ENCODE results near the gene EIF1B.

The EIF1B gene

DNA sequence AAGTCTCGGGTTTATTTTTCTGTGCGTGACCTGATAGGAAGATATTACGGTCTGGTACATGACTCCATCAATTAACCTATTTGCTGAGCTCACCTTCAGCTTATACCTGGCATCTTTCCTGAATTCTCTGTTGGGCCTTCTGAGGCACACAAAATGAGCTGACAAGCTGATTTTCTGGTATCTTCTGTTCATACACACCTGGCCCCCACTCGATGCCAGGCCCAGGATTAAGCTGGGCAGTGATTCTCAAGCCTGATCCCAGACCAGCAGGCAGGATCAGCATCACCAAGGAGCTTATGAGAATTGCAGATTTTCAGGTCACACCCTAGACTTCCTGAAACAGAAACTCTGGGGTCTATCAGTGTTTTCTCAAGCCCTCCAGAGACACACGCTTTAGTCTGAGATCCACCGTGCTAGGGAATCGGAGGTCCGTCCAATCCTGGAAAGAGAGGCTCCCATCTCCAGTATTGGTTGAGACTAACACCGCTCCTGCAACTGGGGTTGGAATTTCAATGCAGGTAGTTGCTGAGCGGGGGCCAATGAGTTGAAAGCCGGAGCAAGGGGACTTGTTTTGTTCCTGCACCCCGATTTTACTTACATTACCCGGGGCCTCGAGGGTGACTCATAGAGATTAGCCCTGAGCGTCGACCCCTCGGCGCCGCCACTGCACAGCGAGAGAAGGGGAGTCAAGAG lies 636 bp upstream of the EIF1B start:
- DNase-seq (ENCODE audit: low read depth) = no peak

DNA sequence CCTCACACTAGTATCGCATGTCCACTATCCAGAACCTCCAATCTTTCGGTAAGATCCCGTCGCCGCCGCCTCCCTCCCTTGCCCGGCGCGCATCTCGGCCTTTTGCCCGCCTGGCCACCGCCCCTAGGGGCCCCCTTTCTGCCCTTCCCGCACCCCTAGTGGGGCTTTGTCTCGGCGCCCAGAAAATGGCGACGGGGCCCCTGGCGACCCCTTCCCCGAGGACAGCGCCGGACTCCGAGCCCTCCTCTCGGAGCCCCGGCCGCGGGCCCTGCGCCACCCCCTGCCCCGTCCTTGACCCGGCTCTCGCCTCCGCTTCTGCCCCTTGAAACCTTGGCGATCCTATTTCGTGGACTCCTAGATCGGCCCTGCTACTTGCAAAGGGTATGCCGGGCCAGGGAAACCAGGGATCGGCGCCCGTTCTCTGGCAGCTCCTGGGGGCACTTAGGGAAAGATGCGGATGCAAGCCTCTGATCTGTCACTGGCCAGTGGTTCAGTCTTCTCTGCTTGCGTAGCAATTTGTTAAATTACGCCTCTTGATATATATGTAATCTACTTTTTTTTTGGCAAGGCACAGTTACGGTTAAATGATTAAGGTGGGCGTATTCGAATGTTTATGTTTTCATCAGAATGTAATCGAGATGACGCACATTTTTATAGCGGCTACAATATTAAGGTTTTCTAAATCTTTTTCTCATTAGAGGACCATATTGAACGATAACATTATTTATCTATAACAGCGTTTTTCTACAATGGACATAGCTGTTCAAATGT lies 603 bp downstream of the EIF1B start:
- DNase-seq (ENCODE audit: low read depth) = no peak

DNA sequence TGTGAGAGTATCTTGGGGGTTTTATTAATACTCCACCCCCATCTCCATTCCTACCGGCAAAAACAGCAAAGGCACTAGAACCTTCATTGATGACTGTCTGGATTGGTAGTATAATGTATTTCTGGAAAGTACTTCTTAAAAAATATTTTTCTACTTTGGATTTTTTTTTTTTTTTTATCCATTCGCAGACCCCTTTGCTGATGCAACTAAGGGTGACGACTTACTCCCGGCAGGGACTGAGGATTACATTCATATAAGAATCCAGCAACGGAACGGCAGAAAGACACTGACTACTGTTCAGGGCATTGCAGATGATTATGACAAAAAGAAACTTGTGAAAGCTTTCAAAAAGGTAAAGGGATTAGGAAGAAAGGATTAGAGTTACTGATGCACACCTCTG lies 1.2 kb downstream of the EIF1B start:
- DNase-seq (ENCODE audit: low read depth) = no peak

- no peak for DNase-seq (ENCODE audit: low read depth)
Observed at GRCh38 chr3:40312661-40313226, 3.2 kb downstream of the EIF1B start.

- no peak for DNase-seq (ENCODE audit: low read depth)
Observed at GRCh38 chr3:40313975-40314860, 4.7 kb downstream of the EIF1B start.

DNA sequence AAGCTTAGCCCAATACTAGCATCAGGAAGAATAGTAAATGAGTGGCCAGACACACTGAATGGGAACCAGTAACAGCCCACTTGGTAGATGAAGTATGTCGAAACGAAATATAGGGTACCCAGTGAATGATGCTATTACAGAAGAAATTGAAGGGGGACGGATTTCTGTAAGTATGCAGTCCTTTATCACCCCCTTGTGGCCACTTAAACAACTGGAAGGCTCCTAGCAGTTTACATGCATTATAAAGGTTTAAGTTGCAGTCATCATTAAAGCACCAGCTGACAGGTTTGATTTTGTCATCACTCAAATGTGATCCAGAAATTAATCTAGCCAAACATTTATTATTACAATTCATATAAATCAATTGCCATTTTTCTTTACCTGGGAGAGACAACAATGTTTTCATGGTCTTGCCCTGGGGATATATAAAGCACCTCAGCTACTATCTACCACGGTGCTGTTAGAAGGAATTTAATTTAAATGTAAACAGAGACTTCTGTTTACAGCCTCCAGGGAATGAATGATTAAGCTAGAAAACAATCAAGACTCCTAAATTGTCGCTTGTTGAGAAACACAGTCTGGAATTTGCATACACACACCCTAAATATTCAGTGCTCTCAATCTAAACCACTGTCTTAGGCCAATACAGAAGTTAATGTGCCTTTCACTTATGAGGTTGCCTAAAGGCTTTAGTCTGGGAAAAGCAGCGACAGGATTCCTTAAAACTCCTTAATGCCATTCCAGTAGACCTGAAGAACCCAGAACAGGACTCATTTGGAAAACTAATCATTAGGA lies 7.8 kb downstream of the EIF1B start:
- DNase-seq (ENCODE audit: low read depth) = no peak

GRCh38 chr3:40321818-40322217 lies 12.3 kb downstream of the EIF1B start:
- no peak for DNase-seq (ENCODE audit: low read depth)

- DNase-seq (ENCODE audit: low read depth) = no peak
Observed at GRCh38 chr3:40323946-40324345, 14.4 kb downstream of the EIF1B start.

- no peak for DNase-seq (ENCODE audit: low read depth)
Observed at GRCh38 chr3:40324621-40325020, 15.1 kb downstream of the EIF1B start.

- no peak for DNase-seq (ENCODE audit: low read depth)
Observed at GRCh38 chr3:40325465-40325864, 16.0 kb downstream of the EIF1B start.

GRCh38 chr3:40328374-40328773 lies 18.9 kb downstream of the EIF1B start:
- DNase-seq (ENCODE audit: low read depth) = no peak

GRCh38 chr3:40329071-40329470 lies 19.6 kb downstream of the EIF1B start:
- no peak for DNase-seq (ENCODE audit: low read depth)

- DNase-seq (ENCODE audit: low read depth) = no peak
Observed at GRCh38 chr3:40332684-40333083, 23.2 kb downstream of the EIF1B start.

DNA sequence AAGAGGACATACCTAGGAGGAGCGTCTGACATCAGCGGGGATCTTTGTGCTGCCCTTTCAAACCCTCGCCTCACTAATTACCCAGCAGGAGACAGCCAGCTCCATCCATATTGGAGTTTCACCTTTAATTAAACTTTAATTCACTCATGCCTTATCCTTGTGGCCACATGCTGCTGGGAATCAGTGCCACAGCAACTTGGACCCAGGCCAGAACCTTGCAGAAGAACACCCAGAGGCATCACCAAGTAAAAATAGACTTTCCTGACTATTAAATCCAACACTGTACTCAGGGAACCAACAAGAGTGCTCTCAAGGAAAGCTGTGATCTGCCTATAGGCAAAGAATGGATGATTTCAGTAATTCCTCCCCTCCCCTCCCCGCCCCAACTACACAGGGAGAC lies 23.9 kb downstream of the EIF1B start:
- DNase-seq (ENCODE audit: low read depth) = no peak

- DNase-seq (ENCODE audit: low read depth) = no peak
Observed at GRCh38 chr3:40333852-40334251, 24.3 kb downstream of the EIF1B start.

- DNase-seq (ENCODE audit: low read depth) = no peak
Observed at GRCh38 chr3:40336101-40336500, 26.6 kb downstream of the EIF1B start.

GRCh38 chr3:40336511-40337135 lies 27.1 kb downstream of the EIF1B start:
- no peak for DNase-seq (ENCODE audit: low read depth)

GRCh38 chr3:40337136-40338108 lies 27.9 kb downstream of the EIF1B start:
- DNase-seq (ENCODE audit: low read depth) = no peak

GRCh38 chr3:40339871-40340270 lies 30.4 kb downstream of the EIF1B start:
- DNase-seq (ENCODE audit: low read depth) = no peak

Data from stimulated activated CD8-positive, alpha-beta memory T cell treated with anti-CD3 and anti-CD28 coated beads, Interleukin-15, amount 100 ng/mL, for 24 hours (primary cell).